Dedifferentiated amniotic fluid mesenchymal stem cell (primary cell): ENCODE results near the gene RHBDD2.
"Not testable (repeated sequence)": the region's sequence is repeated elsewhere in the genome, so short reads cannot be mapped to it uniquely, and the experiment has no call there.

Experiments
- DNase-seq: peaks from one replicate; pipeline ENCODE4 v3.0.0-alpha.2; 2016; ENCODE audit errors: extremely low spot score

The RHBDD2 gene

DNA sequence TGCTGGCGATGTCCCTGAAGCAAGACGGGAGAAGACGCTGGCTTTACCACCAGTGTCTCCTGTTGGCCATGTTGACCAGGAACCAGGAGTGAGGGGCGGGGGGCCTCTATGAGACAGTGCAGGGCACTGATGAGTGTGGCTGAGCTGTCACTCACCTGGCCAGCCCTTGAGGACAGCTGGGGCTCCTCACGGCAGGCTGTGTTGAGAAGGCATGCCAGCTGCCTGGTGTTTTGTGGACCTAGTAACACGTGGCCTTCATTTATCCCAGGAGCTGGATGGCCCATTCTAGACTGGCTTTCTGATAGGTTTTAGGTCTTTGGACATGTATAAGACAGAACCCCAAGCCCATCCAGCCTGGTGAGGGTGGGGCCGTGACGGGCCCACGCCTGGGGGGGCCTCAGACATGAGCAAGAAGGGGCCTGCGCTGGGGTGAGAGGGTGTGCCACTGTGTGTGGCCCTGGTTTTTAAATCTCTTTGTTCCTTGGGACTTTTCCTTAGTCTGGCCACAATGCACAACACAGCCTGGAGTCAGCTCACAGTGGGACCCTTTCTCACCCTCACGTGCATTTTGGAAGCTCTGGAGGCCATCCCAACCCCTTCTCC, 10.5 kb downstream of the RHBDD2 start:
- no peak for DNase-seq

DNA sequence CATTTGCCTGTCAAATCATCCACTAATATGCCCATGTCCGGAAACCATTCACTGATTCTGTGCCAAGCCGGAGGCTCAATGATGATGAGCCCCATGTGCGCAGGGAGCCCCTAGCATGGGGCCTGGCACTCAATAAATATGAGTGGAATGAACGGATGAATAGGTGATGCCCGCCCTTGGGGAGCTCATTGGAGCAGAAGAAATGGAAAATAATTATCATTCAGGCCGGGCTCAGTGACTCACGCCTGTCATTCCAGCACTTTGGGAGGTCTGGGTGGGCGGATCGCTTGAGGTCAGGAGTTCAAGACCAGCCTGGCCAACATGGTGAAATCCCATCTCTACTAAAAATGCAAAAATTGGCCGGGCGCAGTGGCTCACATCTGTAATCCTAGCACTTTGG, 11.0 kb downstream of the RHBDD2 start:
- no peak for DNase-seq

DNA sequence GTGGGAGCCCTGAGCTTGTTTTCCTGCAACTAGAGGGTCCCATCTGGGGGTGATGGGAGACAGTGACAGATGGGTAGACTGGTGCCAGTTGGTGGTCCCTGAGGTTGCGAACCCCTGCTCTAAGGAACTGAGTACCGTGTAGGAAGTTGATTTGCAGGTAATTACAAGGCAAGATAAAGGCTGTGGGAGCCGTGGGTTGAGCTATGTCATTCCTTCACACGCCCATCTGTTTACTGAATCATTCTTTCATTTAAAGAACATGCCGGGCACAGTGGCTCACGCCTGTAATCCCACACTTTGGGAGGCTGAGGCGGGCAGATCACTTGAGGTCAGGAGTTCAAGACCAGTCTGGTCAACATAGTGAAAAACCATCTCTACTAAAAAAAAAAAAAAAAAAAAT, 12.4 kb downstream of the RHBDD2 start:
- DNase-seq: not testable (repeated sequence)

DNA sequence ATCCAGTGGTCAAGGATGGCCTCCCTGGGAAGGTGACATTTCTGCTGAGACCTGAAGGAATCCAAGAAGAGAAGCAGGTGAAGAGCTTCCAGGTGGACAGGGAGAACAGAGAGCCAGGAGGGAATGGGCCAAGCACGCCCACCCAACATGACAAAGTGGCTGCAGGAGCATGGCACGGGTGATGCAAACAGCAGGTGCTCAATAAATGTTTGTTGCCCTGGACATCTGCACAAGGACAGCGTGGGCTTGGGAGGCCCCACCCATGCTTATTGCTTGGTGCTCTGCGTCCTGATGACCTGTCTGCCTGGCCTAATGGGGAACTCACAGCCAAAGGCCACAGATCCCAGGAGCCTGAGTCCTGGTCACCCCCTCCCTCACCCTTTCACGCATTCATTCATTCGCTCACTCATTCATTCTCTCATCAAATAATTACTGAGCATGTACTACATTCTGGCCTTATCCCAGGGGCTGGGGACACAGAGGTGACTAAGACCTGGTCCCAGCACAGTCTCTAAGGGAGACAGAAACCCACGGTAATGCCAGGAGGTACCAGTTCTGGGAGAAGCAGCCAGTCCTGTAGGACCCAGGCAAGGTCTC, 13.1 kb downstream of the RHBDD2 start:
- DNase-seq: no peak

DNA sequence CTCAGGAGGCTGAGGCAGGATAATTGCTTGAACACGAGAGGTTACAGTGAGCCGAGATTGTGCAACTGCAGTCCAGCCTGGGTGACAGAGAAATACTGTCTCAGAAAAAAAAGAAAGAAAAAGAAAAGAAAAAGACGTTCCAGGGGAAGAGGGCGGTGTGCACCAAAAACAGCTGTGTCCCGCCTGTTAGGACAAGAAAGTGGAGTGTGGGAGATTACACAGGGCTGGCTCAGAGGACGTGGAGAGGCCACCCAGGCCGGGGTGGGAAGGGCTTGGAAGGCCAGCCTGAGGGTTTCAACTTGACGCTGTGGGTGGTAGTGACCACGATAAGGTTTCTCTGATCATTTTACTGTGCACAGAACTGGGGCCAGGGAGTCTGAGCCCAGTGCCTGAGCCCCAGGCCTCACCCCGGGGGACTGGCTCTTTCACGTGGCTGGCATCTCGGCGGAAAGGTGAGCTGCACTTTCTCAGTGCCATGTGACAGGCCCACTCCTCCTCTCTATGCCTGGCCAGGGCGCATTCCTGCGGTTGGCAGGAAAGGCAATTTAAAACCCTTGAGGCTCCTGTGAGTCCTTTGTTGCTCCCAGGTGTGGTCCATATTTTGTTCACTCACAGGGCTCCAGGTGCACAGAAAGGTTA, 13.9 kb downstream of the RHBDD2 start:
- no peak for DNase-seq

DNA sequence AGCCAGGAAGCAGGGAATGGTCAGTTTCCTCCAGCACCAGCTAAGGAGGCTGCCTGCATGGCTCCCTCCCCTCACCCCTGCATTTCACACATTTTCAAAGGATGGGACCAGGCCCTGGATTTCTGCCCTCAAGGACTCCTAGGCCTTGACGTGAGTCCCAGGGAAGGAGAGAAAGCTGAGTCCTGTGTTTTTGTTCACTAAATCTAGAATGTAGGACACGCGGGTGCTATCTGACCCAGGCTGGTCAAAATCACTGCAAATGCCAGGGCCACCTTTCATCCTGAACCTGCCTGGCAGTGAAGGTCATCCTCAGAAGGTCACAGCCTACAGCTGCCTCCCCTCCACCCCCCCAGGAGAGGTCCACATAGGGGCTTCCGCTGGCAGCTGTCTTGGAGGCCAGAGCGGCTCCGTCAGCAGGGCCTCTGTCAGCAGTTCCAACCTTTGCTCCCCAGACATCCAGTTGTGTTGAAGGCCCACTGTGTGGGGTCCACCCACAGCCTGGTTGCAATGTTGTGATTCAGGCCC, 18.0 kb downstream of the RHBDD2 start:
- DNase-seq: no peak

DNA sequence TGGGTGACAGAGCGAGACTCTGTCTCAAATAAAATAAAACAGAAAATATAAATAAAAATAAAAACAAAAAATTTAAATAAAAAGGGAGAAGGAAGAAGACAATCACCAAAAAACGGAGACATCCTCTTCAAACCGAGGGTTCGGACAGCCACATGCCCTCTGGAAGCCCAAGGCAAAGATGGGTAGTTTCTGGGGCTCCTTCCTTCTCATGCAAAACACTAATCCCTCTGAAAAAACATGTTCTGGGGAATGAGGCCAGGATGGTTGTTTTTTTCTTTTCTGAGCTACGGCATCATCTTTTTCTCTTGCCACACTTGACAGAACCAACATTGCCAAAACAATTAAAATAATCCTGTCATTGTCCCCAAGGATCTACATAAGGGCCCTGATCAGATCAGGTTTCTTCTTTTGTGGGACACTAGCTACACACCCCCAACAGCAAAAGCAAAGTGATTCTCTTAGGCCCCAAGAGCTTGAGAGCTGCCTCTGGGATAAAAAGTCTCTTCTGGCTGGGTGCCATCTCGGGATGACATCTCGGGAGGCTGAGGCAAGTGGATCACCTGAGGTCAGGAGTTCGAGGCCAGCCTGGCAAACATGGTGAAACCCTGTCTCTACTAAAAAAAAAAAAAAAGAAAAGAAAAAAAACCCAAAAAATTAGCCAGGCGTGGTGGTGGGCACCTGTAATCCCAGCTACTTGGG, 21.9 kb downstream of the RHBDD2 start:
- no peak for DNase-seq

DNA sequence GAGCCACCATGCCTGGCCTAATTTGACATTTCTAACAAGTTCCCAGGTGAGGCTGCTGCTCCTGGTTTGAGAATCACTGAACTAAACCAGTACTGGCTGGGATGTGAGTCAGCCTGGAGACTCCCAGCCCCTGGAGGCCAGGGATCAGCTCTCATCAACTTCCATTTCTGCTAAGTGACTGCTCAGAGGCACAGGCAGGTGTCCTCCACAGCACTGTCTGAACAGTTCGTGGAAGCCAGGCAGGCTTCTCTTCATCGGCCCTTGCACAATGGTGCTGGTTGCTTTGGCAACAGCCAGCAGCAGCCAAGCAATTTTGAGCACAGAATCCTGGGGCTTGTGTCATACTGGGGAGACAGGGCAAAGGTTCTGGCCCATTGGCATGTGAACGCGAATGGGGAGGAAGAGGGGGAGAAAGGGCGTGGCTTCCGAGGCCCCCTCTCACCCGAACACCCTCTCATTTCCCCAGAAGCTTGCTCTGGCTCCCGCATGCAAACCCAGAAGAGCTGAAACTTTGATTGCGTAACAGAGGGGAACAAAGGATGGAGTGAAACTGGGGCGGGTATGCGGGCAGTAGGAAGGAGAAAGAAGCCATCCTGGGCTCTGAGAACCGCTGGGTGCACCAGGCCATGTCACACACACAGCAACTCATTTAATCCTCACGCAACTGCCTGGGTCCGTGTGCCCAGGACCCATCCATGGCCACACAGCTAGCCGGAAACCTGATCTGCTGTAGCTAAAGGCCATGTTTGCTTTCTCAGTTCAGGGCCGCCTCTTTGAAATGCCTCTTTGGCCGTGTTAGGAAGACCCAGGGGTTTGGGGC, 27.2 kb downstream of the RHBDD2 start:
- DNase-seq: no peak

DNA sequence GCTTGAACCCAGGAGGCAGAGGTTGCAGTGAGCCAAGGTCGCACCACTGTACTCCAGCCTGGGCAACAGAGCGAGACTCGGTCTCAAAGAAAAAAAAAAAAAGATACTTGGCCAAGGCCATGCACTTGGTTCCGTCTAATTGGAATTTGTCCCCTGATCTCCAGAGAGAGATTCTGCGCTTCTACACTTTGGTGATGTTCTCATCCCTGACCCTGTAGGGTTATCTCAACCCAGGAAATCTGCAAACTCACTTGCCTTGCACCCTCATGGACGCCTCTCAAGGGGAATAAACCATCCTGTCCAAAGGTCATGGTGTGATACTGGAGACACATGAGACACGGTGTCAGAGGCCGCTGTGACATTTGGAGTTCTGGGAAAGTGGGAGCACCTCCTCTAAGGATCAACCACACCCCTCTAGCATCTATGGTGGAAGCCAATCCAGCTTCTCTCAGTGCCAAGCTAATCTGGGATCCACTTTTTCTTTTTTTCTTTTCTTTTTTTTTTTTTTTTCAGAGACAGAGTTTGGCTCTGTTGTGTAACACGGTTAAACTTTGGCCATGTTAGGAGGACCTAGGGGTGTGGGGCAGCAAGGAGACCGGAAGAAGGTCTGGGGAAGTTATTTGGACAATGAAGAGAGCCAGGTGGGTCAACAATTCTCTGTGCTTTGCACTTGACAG, 28.3 kb downstream of the RHBDD2 start:
- DNase-seq: no peak

DNA sequence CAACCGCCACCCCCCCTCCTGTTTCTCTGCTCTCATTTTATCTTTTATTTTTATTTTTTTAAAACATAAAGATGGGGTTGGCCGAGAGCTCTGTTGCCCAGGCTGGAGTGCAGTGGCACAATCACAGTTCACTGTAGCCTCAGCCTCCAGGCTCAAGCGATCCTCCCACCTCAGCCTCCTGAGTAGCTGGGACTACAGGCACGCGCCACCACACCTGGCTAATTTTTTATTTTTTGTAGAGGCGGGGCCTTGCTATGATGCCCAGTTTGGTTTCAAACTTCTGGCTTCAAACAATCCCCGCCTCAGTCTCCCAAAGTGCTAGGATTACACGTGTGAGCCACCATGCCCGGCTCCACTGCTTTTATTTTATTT, 28.8 kb downstream of the RHBDD2 start:
- DNase-seq: not testable (repeated sequence)

DNA sequence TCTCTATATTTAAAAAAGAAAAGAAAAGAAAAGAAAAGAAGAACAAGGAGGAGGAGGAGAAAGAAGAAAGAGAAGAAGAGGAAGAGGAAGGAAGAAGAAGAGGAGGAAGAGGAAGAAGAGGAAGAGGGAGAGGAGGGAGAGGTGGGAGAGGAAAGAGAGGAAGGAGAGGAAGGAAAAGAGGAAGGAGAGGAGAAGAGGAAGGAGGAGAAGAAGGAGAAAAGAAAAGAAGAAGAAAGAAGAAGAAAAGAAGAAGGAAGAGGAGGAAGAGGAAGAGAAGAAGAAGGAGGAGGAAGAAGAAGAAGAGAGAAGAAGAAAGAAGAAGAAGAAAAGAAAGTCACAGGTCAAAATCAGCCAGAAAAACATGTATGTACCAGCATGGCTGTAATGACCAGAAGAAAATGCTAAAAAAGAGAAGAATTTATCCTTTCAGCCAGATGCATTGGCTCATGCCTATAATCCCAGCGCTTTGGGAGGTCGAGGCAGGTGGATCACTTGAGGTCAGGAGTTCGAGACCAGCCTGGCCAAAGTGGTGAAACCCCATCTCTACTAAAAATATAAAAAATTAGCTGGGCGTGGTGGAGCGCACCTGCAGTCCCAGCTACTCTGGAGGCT, 30.8 kb downstream of the RHBDD2 start:
- no peak for DNase-seq

DNA sequence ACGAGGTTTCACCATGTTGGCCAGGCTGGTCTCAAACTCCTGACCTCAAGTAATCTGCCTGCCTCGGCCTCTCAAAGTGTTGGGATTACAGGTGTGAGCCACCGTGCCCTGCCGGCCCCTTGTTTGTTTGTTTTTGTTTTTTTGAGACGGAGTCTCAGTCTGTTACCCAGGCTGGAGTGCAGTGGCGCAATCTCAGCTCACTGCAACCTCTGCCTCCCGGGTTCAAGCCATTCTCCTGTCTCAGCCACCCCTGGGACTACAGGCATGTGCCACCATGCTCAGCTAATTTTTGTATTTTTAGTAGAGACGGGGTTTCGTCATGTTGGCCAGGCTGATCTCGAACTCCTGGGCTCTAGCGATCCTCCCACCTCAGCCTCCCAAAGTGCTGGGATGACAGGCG, 32.4 kb downstream of the RHBDD2 start:
- DNase-seq: not testable (repeated sequence)

DNA sequence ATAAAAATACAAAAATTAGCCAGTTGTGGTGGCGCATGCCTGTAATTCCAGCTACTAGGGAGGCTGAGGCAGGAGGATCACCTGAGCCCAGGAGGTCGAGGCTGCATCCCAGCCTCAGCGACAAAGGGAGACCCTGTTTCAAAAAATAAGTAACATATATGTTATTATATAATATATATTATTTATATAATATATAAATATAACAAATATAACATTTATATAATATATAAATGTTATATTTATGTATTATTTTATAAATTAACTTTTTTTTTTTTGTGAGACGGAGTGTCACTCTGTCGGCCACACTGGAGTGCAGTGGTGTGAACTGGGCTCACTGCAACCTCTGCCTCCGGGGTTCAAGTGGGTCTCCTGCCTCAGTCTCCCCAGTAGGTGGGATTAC, 34.6 kb downstream of the RHBDD2 start:
- no peak for DNase-seq

DNA sequence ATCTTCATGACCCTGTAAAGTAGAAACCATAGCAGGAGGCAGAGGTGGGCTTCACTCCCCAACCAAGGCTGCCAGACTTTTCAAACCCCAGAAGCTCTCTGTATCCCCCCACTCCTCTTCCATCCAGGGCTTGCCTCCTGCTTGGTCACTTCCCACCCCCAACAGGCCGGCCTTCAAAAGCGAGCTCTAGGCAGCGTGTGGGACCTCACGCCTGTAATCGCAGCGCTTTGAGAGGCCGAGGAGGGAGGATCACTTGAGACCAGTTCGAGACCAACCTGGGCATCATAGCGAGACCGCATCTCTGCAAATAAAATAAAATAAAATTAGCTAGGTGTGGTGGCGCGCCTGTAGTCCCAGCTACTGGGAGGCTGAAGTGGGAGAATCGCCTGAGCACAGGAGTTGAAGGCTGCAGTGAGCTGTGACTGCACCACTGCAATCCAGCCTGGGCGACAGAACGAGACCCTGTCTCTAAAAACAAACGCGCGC, 35.4 kb downstream of the RHBDD2 start:
- no peak for DNase-seq

DNA sequence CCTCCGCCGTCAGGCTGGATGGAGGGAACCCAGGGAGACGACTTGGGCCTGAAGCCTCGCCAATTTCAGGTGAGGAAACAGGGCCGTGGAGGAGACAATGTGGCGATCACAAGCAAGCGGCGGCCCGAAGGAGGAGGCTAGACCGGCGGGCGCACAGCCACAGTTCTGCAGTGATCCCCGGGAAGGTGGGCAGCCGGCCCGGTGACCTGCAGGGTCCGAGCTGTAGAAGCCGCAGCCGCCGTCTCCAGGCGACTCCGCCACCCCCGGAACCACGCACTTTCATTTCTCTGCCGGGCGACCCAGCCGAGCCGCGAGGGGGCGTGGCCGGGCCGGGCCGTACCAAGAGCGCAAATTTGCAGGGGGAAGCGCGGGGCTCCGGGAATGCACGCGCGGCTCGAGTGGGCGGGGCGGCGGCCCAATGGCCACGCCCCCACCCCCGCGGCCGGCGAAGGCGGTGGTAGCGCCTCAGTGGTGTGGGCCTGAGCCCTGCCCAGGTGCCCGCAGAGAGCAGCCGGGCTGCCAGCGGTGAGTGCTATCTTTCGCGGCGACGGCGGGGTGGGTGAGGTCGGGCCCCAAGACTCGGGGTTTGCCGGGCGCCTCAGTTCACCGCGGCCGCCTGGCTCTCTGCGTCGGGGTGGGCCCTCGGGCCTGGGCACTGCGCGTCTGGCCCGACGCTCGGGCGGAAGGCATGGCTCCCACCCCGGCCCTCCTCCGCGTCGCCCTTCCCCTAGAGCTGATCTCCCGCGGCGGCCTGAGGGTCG, 36.0 kb downstream of the RHBDD2 start, which contains the start of gene POR:
TSS of gene POR (plus strand) at position 501 of the 761 bp plus-strand sequence. CDS start 38,847 bp downstream, outside the sequence.
- DNase-seq: peak; percentile 88

DNA sequence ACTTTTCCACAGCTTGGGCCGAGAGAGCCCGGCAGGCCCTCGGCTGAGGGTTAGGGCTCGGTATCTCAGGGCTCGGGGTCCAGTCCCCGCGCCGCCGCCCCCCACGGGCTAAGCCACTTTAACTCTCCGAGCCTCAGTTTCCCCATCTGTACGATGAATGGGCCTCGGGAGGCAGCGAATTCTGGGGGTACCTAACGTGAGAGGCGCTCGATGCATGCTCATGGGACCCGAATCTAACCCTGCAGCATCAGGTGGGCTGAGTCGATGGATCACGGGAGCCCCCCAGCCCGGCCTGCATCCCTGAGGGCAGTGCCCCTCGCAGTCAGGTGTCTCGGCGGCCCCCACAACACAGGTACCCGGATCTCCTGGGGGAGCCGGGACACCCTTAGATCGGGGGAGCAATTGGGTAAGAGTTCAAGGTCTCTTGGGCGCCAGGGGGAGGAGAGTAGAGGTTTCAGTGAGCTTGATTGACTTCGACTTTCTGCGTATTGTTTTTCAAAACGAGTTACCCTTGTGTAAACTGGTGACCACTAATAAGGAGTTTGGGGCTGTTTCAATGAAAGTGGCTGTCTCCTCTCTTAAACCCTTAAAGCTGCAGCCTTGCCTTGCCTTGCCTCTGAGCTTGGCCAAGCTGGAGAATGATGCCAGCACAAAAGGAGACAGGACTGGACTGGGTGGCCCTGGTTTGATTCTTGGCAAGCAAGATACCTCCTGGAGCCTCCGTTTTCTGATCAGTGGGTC, 36.8 kb downstream of the RHBDD2 start:
- no peak for DNase-seq

DNA sequence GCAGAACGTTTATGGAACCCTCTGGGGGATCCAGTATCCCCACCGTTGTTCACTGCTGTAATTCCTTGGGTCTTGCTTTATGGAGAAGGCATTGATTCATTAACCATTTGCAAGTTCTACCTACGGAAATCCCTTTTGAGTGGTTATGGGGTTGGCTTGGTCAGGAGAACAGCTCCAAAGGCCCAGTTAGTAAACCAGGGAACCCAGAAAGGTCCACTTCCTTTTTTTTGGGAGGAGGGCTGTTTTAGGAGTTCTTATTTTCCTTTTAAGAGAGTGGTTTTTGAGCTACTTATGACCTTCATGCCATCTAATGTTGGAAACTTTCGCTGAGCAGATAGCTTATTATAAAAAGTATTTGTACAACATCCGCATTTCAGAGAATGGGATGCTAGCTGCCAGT, 37.4 kb downstream of the RHBDD2 start:
- DNase-seq: no peak

DNA sequence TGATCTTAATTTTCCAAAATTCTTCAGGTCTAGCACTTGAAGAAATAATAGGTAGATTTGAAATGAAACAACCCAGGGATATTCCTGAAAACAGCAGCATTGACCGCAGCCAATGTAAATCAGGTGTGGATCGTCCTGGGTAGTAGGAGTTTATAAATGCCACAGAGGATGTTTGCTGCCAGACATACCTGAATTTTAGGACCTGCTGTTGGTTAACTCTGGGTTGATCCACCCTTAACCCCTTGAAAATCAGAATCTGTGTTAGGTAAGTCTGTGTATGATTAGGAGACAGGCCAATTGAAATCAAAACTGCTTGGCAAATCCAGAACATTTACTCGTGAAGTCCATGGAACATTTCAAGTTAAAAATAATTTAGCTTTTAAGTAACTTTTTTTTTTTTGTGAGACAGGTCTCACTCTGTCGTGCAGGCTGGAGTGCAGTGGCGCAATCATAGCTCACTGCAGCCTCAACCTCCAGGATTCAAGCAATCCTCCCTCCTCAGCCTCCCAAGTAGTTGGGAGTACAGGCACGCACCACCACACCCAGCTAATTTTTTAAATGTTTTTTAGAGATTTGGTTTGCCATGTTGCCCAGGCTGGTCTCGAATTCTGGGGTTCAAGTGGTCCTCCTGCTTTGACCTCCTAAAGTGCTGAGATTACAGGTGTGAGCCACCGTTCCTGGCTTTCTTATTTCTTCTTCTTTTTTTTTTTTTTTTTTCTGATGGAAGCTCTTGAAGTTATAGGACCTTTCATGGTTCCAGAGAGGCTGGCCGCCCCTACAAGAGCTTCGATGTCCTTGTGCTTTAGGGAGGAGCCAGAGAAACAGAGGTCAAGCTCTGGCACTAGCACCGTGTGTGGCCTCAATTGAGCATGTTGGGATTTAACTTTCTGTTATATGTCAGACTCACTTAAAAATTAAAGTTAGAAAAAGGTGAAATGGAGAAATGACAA, 38.1 kb downstream of the RHBDD2 start:
- no peak for DNase-seq
